Measurements from ENCODE around the gene IFT81.
A peak's percentile ranks its signal among the peaks of the same experiment; 100 is the strongest.

The IFT81 gene

DNA sequence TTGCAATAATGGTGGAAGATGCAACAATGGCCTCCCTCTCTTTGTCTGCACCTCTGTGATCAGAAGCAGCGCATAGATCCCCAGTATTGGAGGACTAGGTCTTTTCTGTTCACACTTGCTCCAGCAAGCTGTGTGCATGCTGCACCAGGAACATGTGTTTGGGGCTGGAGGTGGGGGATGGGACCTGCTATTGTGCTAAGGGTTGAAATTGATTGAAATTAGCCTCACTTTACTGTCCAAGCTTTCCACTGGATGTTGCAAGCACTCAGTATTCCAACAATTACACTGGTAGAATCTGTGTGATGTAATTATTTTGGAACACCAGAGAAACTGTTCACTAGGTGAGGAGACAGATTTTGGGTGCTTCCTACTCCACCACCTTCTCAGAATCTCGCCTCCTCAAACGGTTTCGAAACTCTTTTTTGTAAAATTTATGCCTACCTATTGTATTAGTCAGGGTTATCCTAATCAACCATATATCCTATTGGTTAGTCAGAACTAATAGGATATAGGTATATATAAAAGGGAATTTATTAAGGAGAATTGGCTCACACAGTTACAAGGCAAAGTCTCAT is 35.6 kb downstream of the IFT81 start:
- no peak for DNase-seq

DNA sequence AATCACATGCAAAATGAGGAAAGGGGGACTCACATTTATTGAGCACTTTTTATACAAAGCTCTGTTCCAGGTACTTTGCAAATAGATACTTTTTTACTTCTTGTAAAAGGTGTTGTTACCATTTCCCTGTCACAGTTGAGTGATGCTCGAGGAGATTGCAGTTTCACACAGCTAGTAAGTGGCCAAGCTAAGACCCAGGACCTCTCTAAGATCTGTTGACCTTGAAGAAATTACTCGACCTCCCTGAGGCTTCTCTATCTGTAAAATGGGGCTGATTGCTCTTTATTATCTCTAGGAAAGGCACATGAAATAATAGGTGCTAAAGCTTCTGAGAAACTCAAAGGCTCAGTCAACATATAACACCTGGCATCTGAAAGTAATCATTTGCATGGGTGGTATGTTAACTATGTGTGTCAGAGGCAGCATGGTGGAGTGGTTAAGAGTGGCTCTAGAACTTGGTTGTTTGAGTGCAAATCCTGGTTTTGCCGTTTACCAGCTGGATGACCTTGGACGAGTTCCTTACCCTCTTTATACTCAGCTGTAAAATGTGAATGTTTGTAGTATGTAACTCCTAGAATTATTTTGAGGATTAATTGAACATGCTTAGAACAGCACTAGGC is 41.5 kb downstream of the IFT81 start:
- no peak for DNase-seq

DNA sequence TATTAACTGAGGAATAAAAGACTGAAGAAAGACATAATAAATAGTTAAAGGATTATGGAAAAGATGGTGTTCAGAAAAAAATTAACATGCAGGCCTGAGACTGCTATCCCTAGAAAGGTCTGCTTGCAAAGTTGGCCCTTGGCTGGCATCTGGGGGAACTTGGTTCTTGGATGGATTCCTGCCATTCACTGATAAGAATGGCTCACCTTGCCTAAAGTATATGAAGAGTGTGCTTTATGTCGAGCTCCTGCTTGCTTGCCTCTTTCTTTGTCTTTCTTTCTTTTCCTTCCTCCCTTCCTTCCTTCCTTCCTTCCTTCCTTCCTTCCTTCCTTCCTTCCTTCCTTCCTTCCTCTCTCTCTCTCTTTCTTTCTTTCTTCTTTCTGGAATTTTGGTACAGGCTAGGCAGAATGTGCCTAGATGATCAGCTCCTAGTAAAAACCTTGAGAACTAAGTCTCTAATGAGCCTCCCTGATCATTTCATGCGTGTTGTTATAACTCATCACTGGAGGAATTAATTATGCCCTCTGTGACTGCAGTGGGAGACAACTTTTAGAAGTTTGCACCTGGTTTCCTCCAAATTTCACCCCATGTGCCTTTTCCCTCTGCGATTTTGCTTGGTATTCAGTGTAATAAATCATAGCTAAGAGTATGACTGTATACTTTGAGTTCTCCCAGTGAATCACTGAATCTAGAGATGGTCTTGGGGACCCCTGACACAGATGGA is 44.7 kb downstream of the IFT81 start:
- DNase-seq: no peak

DNA sequence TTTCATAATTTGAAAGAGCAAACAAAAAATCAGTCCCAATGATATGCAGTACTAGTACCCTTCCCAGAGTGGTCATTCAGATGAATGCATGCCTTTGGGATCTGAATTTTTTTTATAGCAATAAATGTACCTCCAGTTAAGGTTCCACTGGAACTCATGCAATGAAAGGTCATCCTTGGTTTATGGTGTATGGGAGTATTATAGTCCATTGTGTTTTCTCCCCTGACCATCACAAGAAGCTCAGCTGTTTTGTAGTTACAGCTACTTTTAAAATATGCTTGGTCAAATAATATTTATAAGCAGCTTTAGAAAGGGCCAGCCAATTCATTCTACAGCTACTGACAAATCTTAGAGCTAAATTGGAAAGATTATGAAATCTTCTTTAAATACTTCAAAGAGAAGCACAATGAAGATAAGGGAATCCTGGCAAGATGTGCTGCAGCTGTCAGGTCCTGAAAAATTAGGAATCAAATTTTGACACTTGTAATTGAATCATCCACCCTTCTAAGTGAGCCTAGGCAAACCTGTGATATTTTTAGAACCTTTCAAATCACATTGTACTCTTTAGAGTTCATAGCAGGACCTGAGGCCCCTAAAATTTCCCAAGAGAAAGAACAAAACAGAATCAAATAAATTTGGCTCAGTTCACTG is 46.5 kb downstream of the IFT81 start:
- DNase-seq: no peak

DNA sequence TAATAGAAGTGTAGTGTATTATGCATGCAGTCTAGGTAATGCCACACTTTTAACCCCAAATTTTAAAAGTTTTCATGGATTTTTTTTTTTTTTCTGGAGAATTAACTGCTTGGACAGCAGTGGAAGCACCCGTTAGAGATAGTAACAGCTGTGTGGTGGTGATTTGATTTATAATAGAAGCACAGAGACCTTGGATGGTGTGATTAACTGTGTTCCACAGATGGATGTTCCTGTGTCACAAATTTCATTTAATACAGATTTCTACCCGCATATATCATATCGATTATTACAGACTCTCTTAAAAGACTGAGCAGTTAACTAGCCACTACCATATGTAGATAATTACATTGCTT is 47.0 kb downstream of the IFT81 start:
- no peak for DNase-seq

DNA sequence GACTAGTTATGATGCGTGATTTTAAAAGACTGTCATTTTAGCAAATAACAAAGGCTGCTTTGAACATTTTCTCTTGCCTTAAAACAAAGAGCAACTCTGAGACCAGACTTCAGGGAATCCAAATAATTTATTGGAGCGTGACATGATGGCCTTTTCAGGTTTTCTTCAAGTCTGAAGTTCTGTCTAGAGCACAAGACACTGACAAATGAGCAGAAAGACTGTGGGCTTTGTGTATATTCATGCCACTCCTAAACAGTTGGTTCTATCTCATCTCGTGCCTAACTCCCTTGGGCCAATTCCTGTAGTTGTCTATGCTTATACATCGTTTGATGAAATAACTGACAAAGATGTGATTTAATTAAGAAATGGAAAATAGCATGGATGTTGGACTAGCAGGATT is 47.5 kb downstream of the IFT81 start:
- no peak for DNase-seq

DNA sequence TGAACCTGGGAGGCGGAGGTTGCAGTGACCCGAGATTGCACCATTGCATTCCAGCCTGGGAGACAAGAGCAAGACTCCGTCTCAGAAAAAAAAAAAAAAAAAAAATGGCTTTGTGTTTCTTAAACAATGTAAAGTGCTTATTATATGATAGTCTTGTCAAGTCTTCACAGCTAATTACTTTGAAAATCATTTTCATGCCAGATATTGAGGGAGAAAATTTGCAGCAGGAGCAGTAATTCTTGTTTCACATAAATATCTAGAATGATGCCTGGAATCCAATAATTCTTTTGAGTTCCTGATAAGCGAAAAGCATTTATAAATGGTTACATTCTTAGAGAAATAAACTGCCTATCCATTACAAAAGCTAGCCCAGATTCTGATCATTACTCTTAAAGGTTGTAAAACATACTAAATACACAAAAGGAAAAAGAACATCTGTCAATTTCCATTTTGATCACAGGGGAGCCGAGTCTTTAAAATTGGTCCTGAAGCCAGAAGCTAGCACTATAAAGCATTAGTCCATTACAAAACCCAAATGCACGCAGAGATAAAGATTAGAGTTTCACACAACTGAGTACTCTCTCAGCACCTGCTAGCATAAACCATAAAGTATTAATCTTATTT is 50.3 kb downstream of the IFT81 start:
- no peak for DNase-seq

DNA sequence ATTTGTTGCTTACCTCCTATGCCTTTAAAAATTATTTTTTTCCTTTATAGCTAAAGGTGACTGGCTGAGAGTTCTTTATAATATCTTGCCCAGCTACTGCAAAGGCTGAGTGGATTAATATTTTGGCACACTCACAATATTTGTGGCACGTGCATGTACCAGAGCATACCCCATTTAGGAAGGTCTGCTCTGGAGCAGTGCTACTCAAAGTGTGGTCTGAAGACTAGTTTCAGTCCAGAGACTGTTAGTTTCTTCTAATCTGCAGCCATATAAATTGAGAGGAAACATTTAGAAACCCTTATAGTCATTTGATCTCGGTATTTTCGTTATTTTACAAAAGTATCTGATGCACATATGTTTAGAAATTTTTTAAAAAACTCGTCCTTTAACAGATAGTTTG is 51.0 kb downstream of the IFT81 start:
- no peak for DNase-seq

DNA sequence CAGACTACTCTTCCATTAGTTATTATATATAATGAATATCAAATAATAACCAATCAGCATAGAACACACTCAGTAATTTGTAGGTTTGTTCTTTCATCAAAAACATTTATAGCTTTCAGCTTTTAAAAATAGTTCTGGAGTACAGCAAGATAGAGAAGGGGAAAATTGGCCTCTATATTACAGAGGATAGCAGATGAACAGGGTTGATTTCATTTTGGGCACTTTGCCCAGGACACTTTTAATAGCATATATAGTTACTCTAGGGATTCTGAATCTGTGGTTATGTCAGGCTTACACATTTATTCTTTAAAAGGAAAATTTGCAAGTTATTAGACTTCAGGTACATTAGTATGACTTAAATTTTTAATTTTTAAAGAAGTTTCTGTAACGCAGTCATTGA is 52.6 kb downstream of the IFT81 start:
- no peak for DNase-seq

DNA sequence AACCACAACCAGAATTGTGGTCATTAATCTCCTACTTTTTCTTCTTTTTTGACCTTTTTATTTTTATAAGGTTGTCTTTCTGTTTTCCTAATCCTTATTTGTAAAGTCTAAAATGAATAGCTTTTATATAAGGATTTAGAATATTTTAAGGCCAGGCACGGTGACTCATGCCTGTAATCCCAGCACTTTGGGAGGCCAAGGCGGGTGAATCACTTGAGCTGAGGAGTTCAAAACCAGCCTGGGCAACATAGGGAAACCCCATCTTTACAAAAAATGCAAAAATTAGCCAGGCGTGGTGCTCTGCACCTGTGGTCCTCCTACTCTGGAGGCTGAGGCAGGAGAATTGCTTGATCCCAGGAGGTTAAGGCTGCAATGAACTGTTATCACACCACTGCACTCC is 55.1 kb downstream of the IFT81 start:
- peak; percentile 5 to 13 for DNase-seq

DNA sequence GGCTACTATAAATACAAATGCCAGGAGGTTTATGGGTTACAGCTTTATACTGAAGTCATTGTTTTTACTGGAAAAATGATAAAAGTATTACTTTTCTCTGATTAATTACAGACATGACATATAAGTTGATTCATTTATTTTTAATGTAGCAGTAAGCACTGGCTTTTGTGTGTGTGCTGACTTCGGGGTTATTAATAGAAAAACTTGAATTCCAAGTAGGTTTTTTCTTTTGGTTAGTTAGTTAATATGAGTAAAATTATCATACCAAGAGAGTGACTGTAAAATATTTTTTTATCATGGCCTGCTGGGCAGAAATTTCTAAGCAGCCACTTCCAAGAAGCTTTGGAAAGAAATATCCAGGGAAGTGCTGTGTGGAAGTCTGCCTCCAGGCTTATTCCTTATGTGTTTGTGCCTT is 56.4 kb downstream of the IFT81 start:
- no peak for DNase-seq

DNA sequence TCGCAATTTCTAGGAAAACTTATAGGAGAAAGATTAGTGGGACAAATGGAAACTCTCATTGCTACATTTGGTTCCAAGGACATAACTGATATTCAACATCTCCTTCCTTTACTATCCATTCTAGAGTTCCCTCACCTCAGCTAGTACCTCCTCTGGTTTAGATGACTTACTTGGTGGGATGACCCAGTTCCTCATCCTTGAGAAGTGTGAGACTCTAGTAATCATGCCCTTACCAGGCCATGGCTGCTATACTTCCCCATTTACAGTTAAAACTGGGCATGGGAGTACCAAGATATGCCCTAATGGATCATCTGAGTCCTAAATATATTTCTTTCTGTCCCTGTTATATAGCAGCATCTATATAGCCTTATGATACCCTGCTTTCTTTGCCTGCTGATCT is 58.1 kb downstream of the IFT81 start:
- DNase-seq: peak; percentile 11 to 22

DNA sequence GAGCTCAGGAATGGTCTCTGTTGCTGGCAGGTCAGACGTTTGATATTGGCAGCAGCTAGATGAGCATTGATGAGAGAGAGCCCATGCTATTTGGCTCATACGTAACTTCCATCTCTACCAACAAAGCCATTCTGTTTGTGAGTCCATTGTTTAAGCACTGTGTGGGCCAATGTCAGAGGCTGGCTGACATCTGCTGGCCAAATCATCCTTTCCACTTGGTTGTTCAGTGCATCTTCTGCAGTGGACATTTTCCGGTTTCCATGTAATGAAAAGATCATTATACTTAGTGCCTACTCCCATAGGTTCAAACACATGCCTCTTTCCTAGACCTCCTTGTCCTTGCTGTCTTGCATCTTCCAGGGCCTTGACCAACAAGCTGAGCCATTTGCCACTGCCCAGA is 59.2 kb downstream of the IFT81 start:
- DNase-seq: no peak

DNA sequence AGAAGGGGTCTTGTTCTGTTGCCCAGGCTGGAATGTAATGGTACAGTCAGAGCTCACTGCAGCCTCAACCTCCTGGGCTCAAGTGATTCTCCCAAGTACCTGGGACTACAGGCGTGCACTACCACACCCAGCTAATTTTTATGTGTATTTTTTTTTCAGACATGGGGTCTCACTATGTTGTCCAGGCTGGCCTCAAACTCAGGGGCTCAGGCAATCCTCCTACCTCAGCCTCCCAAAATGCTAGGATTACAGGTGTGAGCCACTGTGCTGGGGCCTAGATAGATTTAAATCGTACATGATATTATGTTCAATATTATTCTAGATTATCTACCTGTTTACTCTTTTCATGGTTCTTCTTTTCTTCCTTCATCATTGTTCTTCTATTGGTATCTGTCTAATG is 61.5 kb downstream of the IFT81 start:
- DNase-seq: no peak

DNA sequence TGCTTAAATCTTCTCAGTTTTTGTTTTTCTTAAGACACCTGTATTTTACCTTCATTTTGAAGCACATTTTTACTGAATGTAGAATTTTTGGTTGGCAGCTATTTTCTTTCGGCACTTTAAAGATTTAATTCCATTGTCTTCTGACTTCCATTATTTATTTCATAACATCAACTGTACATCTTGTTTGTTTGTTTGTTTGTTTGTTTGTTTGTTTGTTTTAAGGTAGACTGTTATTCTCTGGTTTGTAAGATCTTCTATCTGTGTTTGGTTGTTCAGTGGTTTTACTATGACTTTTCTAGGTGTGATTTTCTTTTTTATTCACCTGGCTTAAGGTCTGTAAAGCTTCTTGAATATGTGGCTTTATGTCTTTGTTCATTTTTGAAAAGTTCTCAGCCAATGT is 61.9 kb downstream of the IFT81 start:
- no peak for DNase-seq

DNA sequence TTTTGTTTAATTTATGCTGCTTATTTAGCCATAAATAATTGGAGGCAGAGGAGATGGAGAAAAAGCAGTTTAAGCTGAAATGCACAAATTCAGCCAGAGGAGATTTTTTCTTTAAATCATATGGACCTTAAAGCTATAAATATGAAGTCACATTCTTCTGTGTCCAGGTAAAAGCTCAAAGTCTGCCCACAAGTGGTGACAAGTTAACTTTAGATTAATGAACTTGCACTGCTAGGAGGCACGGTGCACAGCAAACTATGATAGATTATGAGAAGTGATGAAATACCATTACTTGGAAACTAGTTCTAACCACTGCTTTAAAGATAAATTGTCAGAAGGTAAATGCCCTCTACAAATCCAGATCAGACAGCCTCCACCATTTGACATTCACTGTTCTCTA is 69.0 kb downstream of the IFT81 start:
- DNase-seq: no peak

DNA sequence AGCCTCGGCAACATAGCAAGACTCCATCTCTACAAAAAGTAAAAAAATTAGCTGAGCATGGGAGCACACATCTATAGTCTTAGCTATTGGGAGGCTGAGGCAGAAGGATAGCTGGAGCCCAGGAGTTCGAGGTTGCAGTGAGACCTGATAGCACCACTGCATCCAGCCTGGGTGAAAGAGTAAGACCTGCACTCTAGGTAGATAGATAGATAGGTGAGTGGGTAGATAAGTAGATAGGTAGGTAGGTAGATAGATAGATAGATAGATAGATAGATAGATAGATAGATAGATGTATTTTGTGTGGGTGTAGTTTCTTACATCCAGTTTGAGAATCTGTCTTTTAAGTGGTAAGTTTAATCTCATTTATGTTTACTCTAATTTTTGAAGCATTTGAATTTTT is 72.8 kb downstream of the IFT81 start:
- DNase-seq: no peak

DNA sequence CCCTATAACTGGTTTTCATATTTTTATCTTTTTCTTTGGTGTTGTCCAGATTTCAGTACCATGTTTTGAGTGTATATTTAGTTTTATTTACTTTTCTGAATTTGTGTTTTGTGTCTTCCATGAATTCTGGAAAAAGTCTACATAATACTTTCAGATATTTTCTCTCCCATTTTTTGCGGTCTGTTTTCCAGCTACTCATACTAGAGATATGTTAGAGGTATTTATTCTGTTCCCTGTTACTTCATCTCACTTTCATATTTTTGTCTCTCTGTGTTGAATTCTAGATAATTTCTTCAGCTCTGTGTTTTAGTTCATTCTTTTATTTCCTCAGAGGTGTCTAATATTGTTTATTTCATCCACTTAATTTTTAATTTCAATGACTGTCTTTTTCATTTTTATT is 74.2 kb downstream of the IFT81 start:
- DNase-seq: no peak

DNA sequence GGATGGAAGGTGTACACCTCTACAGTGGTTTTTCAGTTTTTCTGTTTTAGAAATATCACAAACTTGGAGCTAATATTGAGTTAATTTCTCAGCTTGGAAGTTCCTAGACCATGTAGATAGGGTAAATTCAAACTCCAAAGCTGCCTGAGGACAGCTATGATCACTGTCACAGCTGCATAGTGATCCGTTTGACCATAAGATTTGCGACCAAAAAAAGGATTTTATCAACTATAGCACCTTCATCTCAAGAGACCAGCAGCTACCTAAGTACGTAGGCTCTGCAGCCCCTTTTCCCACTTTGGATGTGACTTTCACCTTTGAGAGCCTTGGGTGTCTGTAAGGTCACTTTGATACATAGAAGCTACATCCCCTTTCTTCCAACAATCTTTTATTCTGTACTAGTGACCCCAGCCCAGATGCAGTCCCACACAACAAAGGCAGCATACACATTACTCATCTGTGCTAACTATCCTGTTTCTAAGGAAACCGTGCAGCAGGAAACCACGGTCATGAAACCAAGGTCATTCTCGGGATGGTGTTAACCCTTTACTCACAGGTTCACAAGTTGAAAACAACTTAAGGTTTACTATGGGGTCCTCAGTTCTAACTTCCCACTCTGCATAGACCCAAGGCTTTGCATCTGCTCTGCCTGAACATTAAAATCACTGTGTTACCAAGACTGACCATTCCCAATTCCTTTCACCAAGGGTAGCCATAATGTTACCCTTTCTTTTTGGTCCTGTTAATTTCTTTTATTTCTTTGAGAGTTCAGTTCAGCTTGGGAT is 75.4 kb downstream of the IFT81 start:
- DNase-seq: no peak

DNA sequence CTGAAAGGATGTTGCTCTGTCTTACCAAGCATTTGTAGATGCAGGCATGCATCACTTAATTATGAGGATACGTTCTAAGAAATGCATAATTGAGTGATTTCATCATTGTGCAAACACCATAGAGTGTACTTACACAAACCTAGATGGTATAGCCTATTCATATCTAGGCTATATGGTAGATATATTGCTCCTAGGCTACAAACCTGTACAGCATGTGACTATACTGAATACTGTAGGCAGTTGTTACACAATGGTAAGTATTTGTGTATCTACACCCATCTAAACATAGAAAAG is 75.9 kb downstream of the IFT81 start:
- no peak for DNase-seq

DNA sequence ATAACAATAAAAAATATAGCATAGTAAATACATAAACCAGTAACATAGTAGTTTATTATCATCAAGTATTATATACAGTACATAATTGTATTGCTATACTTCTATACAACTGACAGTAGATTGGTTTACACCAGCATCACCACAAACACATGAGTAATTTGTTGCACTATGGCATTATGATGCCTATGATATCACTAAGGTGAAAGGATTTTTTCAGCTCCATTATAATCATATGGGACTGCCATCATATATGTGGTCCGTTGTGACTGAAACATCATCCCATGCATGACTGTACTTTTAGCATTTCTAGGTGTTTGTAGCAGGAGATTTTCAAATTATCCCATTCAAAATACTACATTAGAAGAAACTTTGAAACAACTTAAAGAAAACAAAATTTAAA is 77.8 kb downstream of the IFT81 start:
- no peak for DNase-seq

DNA sequence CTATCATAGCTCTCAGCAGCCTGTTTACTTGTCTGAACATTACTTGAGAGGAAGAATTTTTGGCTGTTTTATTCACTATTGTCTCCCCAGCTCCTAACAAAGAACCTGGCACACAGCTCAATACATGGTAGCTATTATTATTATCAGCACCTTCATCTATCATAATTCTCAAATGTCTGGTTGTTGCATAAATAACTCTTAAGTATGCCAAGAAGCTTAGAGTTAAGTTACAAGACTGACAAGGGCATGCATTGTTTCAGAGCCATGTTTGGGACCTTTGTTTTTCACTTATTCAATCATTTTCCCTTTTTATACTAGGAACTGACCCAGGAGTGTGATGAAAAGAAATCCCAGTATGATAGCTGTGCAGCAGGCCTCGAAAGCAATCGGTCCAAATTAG is 79.4 kb downstream of the IFT81 start:
- no peak for DNase-seq

DNA sequence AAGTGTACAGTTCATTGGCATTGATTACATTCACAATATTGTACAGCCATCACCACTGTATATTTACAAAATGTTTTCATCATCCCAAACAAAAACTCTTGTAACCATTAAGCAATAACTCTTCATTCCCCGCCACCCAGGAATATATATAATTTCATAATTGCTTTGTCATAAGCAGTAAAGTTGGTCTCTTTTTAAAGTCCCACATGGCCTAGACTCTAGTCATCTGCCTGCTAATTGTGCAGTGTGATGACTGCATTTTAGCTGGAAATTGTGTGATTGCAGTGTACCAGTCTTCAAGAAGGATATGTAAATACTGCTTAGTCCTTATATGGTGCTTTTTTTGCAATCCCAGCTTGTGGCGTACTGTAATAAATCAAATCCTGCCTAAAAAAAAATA is 81.8 kb downstream of the IFT81 start:
- peak; percentile 52 to 74 for DNase-seq
